Esophagus squamous epithelium (tissue), 4 donors: ENCODE measurements around the gene SIL1.

Experiments
- CTCF ChIP-seq, 6 experiments: fragments of 450-650 bp in 4 of 6; fragments of 200-600 bp in 2 of 6; sonication (generic) in 2 of 6; IDR thresholded peaks; one replicate each; pipeline ENCODE4 v1.5.1; 2016 to 2019; ENCODE audit warnings: antibody characterized with exemption in 6 of 6, mild to moderate bottlenecking in 4 of 6, moderate library complexity in 4 of 6
- POLR2A ChIP-seq, 4 donors: fragments of 450-650 bp; IDR thresholded peaks; one replicate each; pipeline ENCODE4 v1.6.1; 2017; ENCODE audit warnings: antibody characterized with exemption in 4 of 4, mild to moderate bottlenecking in 4 of 4, moderate library complexity in 3 of 4

- TF ChIP-seq POLR2A (IDR thresholded peaks at IDR 0.05), result no peak
- TF ChIP-seq CTCF (IDR thresholded peaks at IDR 0.05), result no peak
Observed at GRCh38 chr5:138926257-138926656, 271.9 kb downstream of the SIL1 start.
